Jurkat, Clone E6-1 (cell line): ENCODE measurements around the gene SLC16A12.

ENCODE experiments used
- DNase-seq: peaks from one replicate; pipeline ENCODE4 v3.0.0-alpha.2; 2011; ENCODE audit warnings: low read depth, low spot score
- H3K4me3 ChIP-seq: 2 replicates; pipeline ENCODE4 v1.5.1; 2011; ENCODE audit warnings: mild to moderate bottlenecking, low read length, control low read depth, moderate library complexity

The SLC16A12 gene

DNA sequence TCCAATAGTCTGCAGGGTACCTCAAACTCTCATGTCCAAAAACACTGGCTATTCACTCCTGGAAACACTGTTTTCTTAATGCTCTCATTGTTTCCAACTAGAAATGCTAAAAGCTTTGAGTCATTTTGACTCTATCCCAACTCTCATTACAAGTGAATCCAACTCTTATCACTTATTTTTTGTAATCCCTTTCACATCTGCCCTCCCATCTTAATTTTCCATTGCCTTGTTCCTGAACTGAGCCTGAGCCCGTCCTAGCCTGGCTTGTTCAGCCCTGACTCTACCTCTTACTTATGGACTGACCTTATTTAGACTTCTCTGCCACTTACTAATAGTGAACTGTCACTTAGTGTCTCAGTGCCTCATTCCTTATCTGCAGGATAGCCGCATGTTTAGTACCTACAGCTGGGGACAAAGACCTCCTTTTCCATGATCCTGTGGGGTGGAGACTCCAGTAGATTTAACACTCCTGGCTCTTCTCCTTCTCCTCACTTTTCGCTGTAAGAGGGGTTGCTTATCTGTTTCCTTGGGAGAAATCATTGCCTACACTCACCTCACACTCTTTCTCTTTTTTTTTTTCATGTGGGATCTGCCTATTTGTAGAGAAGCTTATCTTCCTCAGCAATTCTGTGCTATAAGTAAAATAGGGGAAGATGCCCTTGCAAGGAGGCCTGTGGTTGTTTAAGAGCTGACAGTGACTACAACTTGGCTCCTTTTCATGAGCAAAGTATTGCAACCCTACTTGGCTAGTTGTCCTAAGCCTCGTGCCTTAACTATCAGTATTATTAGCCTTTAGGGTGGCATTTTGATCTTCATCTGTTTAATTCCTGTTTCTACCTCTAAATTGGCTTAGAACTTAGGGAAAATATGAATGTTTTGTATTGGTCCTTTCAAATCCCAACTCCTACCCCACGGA lies 56.4 kb downstream of the SLC16A12 start:
- no peak overlapping the region for H3K4me3 ChIP-seq
- DNase-seq, result no peak

- DNase-seq, result no peak
These were observed 57.2 kb downstream of the SLC16A12 start for GRCh38 chr10:89478085-89478738.

DNA sequence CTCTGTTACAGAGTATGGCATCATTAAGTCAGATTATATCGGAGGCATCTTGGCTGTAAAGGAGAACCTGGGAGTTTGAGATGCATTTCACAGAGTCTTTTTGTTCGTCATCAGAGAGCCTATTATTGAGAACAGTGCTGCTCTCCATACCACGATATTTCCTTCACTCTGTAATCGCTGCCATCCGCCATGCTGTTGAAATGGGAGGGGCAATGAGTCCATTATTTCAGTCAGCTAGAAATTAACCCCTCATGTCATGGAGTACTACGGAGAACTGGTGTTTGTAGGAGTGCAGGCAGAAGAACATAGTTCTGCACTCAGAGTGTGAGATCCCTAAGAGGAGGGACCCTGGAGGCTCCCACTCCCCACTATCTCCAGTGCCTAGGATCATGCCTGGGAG lies 59.2 kb downstream of the SLC16A12 start:
- DNase-seq, result no peak
- H3K4me3 ChIP-seq, result no peak overlapping the region

More at GRCh38 chr10:89478085-89478738, 57.2 kb downstream of the SLC16A12 start:
- no peak overlapping the region for H3K4me3 ChIP-seq

GRCh38 chr10:89475591-89475998 lies 59.8 kb downstream of the SLC16A12 start:
- DNase-seq, result no peak
- H3K4me3 ChIP-seq, result no peak overlapping the region

- no peak for DNase-seq
- no peak overlapping the region for H3K4me3 ChIP-seq
These were observed 60.3 kb downstream of the SLC16A12 start for GRCh38 chr10:89475125-89475524.

GRCh38 chr10:89474452-89474851 lies 60.9 kb downstream of the SLC16A12 start:
- H3K4me3 ChIP-seq, result no peak overlapping the region
- DNase-seq, result no peak

DNA sequence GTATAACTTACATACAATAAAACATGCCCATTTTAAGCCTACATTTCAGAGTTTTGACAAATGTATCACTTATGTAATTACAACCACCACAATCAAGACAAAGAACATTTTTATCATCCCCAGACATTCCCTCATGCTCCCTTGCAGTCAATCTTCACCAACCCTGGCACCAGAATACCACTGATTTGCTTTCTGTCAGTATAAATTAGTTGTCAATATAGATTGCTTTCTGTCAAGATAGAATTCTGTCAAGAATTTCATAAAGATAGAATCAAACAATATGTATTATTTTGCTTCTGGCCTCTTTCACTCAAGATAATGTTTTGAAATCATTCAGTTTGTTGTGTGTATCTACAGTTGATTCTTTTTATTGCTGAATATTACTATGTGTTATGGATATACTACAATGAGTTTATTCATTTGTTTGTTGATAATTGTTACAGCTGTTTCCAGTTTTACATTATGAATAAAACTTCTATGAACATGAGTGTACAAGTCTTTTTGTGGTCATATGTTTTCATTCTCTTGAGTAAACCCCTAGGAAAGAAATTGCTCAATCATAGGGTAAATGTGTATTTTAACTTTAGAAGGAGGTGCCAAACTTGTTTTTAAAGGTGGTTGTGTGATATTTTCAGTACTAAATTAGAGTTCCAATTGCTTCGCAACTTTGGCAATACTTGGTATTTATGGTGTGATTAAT lies 64.1 kb downstream of the SLC16A12 start:
- DNase-seq, result no peak
- H3K4me3 ChIP-seq, result no peak overlapping the region

GRCh38 chr10:89470628-89471027 lies 64.8 kb downstream of the SLC16A12 start:
- no peak for DNase-seq
- no peak overlapping the region for H3K4me3 ChIP-seq

DNA sequence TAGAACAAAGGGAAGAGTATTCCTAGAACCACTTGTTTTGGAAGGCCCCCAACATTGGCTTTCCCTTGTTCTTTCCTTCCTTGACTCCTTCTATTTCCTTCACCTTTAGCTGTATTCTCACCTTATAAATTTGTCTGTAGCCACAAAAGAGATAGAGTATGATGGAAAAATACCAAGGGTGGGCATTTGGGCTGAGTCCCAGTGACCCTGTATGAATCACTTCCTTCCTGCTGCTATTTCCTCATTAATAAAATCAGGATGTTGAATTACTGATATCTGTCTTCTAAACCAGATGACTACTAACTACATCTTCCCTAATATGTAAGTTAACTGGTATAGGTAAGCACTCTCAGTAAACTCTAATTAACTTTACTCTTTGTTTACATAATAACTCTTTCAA lies 65.9 kb downstream of the SLC16A12 start:
- no peak overlapping the region for H3K4me3 ChIP-seq
- no peak for DNase-seq

DNA sequence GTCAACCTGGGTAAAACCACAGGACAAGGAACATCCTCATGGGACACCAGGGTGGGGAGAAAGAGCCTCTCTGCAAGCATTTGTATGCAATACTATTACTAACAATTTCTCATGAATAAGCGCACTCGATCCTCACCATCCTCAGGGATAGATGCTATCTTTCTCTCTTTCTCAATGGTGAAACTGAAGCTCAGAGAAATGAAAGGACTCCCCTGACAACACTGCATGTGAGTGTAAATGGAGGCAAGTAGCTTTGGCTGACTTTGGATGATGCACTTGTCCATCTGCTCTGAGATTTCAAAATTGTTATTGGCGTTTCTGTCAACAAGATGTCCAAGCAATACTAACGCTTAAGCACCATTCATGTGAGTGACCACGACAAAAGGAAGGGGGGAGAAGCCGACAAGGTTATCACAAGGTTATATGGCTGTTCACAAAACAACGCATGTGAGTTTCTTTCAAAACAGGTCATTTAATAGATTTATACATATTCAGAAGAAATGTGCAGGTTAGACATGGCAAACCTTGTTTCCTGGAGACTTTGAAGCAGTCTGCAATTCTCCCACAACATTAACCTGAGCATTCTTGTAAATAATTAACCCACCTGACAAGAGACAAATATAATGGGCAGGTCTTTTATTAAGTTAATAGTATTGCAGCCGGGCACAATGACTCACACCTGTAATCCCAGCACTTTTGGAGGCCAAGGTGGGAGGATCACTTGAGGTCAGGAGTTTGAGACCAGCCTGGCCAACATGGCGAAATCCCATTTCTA lies 67.0 kb downstream of the SLC16A12 start:
- no peak overlapping the region for H3K4me3 ChIP-seq
- DNase-seq, result no peak

DNA sequence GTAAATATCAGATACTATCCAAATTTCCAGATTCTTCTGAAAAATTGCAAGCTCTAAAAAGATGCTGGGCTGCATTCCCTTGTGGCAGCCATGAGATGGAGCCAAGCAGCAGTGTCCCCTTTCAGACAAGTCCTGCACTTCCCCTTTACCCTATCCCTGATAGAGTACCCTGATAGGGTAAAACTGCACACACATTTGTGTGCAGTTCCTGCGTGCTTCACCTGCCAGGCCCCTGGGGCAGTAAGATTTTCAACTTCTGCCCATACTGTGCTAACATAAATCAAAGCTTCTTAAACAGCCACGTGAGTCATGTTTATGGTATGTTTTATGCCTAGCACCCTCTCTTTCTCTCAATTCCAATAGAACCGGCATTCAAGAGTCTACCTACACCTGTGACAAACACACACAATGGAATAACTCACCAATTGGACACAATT lies 68.8 kb downstream of the SLC16A12 start:
- no peak overlapping the region for H3K4me3 ChIP-seq
- no peak for DNase-seq

- no peak for DNase-seq
- no peak overlapping the region for H3K4me3 ChIP-seq
These were observed 70.2 kb downstream of the SLC16A12 start for GRCh38 chr10:89465196-89465595.

- no peak for DNase-seq
- no peak overlapping the region for H3K4me3 ChIP-seq
These were observed 71.4 kb downstream of the SLC16A12 start for GRCh38 chr10:89463846-89464537.

GRCh38 chr10:89458784-89459183 lies 76.6 kb downstream of the SLC16A12 start:
- no peak for DNase-seq
- no peak overlapping the region for H3K4me3 ChIP-seq

DNA sequence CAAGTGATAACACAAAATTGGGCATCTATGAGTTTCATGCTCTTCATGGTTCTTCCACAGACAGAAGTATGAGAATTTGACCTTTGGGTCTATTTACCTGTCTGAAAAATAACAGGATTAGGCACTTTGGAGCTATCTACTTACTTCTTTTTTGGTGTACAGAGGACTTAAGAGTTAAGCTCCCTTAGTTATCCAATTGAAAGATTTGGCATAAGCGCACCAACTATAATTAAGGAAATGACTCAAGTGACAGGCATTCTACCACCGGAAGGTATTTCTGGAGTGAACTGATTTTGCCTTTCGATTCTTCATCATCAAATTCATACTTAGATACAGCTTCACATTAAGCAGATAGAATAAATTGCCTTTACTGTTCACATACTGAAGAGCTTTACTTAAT lies 77.1 kb downstream of the SLC16A12 start:
- no peak overlapping the region for H3K4me3 ChIP-seq
- DNase-seq, result no peak

DNA sequence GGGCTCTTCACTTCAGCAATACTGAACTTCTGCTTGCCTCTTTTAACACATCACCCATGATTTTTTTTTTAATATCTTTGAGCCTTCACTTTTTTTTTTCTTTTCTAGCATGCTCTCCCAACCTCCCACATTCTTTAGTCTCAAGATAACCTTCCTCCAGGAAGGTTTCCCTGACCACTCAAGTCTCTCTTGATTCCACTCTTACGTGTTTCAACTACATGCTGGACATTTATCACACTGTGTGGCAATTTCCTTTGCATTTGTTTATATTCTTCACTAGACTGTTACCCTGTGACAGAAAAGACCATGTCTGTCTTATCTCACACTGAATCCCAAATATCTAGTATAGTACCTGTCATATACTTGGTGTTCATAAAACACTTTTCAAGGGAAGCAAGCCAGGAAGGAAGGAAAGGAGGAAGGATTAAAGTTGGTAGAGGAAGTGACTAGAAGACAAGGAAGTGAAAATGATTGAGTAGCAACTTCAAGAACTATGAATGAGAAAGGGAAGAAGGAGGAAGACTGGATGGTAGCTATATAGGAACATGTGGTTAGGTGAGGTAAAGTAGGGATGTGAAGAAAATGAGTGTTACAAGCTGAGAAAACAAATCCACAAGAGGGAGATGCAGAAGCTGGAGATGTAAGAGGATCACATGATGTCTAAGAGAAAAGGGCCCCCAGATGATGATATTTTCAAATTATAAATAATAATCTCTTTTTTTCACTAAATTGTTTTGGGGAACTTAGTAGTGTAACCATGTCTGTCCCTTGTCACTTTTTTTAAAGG lies 80.6 kb downstream of the SLC16A12 start:
- no peak overlapping the region for H3K4me3 ChIP-seq
- DNase-seq, result no peak

DNA sequence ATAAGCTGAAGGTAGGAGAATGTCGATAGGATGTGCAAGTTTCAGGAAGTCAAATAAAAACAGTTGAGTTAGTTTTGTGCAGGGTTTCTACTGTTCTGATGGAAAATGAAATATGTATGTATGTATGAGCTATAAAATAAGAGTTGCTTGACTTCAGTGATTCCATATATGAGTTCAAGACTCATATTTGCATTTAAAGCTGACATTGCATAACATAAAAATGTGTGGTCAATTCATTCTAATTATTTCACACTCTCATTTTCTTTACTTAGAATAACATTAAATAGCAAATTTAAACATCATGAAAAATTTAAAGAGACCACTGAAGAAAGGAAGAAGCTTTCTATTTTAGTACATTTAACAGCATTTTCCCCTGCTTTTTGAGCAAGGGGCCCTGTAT lies 83.2 kb downstream of the SLC16A12 start:
- DNase-seq, result no peak
- no peak overlapping the region for H3K4me3 ChIP-seq

GRCh38 chr10:89450901-89451300 lies 84.5 kb downstream of the SLC16A12 start:
- no peak overlapping the region for H3K4me3 ChIP-seq
- DNase-seq, result no peak
